Gastrocnemius medialis (tissue), 4 donors: ENCODE measurements around the gene WSCD2. TPM values are rescaled to one million over a fixed set of nuclear protein-coding genes. Genes with fewer than 3 reads are reported as not detected.

ENCODE experiments used
- ATAC-seq, 2 donors: fragments of 150-250 bp; one replicate each; pipeline ENCODE4 v1.9.1; 2016
- DNase-seq, 2 donors: peaks; one replicate each; pipeline ENCODE4 v3.0.0-alpha.2; 2019
- H3K27ac ChIP-seq, 4 donors: fragments of 200-600 bp; sonication (generic); 1 replicate in 1 of 4; 2 replicates in 3 of 4; pipeline ENCODE4 v1.5.1; 2016 to 2018; ENCODE audit warnings: mild to moderate bottlenecking in 2 of 4, moderate library complexity in 1 of 4
- H3K27me3 ChIP-seq, 3 donors: fragments of 200-600 bp; sonication (generic) in 2 of 3; 1 replicate in 1 of 3; 2 replicates in 2 of 3; pipeline versions ENCODE4 v1.5.1 to v1.6.0; 2016 to 2019; ENCODE audit warnings: mild to moderate bottlenecking in 1 of 3, moderate library complexity in 1 of 3
- H3K36me3 ChIP-seq, 2 donors: fragments of 200-600 bp; sonication (generic) in 1 of 2; one replicate each; pipeline ENCODE4 v1.5.1; 2017 to 2018
- H3K4me1 ChIP-seq, 2 donors: fragments of 200-600 bp; sonication (generic) in 1 of 2; one replicate each; pipeline ENCODE4 v1.5.1; 2016 to 2017; ENCODE audit warnings: mild to moderate bottlenecking in 2 of 2
- H3K4me3 ChIP-seq, 4 donors: fragments of 200-600 bp; sonication (generic) in 3 of 4; 1 replicate in 1 of 4; 2 replicates in 3 of 4; pipeline ENCODE4 v1.5.1; 2016 to 2019; ENCODE audit warnings: mild to moderate bottlenecking in 2 of 4
- H3K9me3 ChIP-seq, 3 donors: fragments of 200-600 bp; sonication (generic) in 2 of 3; 1 replicate in 1 of 3; 2 replicates in 2 of 3; pipeline ENCODE4 v1.5.1; 2016 to 2019
- CTCF ChIP-seq, 5 experiments: fragments of 450-650 bp in 3 of 5; fragments of 200-600 bp in 2 of 5; sonication (generic) in 2 of 5; IDR thresholded peaks in 4 of 5; conservative IDR thresholded peaks in 1 of 5; 1 replicate in 4 of 5; 2 replicates in 1 of 5; pipeline ENCODE4 v1.5.1; 2016 to 2019; ENCODE audit warnings: antibody characterized with exemption in 5 of 5, mild to moderate bottlenecking in 3 of 5, moderate library complexity in 3 of 5
- POLR2A ChIP-seq, 2 donors: fragments of 450-650 bp; IDR thresholded peaks; one replicate each; pipeline ENCODE4 v1.6.1; 2017; ENCODE audit warnings: antibody characterized with exemption in 2 of 2, mild to moderate bottlenecking in 2 of 2, moderate library complexity in 2 of 2
- in situ Hi-C, 4 donors: fragments of 200-750 bp; cut with MboI; loops; one replicate each; pipeline versions ENCODE4 v1.15.0 to v1.8.0; 2017; ENCODE audit warnings: low sequenced_read_pairs in 4 of 4
- intact Hi-C: fragments of 100-400 bp; cut with DNase I; formaldehyde crosslinking; loops from one replicate; pipeline ENCODE4 v1.15.1; 2023; ENCODE audit warnings: low total_unique reads
- total RNA-seq, 4 donors: library from RNA; depleted of rRNA; stranded (reverse); fragments of >200 nt; gene quantifications; one replicate each; pipeline versions ENCODE4 v1.1.0 to v1.2.3, GENCODE V29; 2016

The WSCD2 gene
- total RNA-seq, 4 donors from 2014 or later, result 0.10 TPM; not detected in 3

GRCh38 chr12:108237272-108237671 is 108.2 kb downstream of the WSCD2 start:
- intact Hi-C loops (no loop called here), in situ Hi-C loops (loop anchor here in 2 of 4 donors (25.0 kb wide), 1 partner anchor 225 kb away; no protein-coding TSS in a partner anchor)
- H3K27ac ChIP-seq, result no peak overlapping the region
- H3K27me3 ChIP-seq, result peaks cover 0 to 4% (median 0%) of the 10 kb centered on the region in 3 donors
- DNase-seq (no peak), ATAC-seq (no peak)
- H3K9me3 ChIP-seq, result no peaks in the 10 kb centered on the region
- no peak for TF ChIP-seq CTCF (IDR thresholded peaks at IDR 0.05 in 4 of 5, conservative IDR thresholded peaks at IDR 0.05 in 1 of 5)
- no peak for TF ChIP-seq POLR2A (IDR thresholded peaks at IDR 0.05)
- H3K4me1 ChIP-seq, result no peaks in the 10 kb centered on the region
- H3K4me3 ChIP-seq, result no peak overlapping the region
- no peaks in the 10 kb centered on the region for H3K36me3 ChIP-seq

- H3K36me3 ChIP-seq, result no peaks in the 10 kb centered on the region
- in situ Hi-C loops, result loop anchor here in 2 of 4 donors (25.0 kb wide), 1 partner anchor 224 kb away; no protein-coding TSS in a partner anchor
- ATAC-seq, result no peak
- no peak for TF ChIP-seq POLR2A (IDR thresholded peaks at IDR 0.05)
- no peak overlapping the region for H3K27ac ChIP-seq
- H3K4me1 ChIP-seq, result no peaks in the 10 kb centered on the region
- no peaks in the 10 kb centered on the region for H3K9me3 ChIP-seq
- H3K4me3 ChIP-seq, result no peak overlapping the region
- H3K27me3 ChIP-seq, result peaks cover 0 to 4% (median 0%) of the 10 kb centered on the region in 3 donors
- DNase-seq, result no peak
- intact Hi-C loops, result no loop called here
These were observed 109.4 kb downstream of the WSCD2 start for GRCh38 chr12:108238474-108238873.

- Histone ChIP-seq H3K27me3 (peaks cover 0 to 4% (median 0%) of the 10 kb centered on the region in 3 donors), H3K36me3 (no peaks in the 10 kb centered on the region), H3K27ac (no peak overlapping the region), H3K4me1 (no peaks in the 10 kb centered on the region), H3K9me3 (no peaks in the 10 kb centered on the region), H3K4me3 (no peak overlapping the region)
- in situ Hi-C loops, result loop anchor here in 2 of 4 donors (25.0 kb wide), 1 partner anchor 223 kb away; no protein-coding TSS in a partner anchor
- intact Hi-C loops, result no loop called here
- DNase-seq, result no peak
- TF ChIP-seq CTCF (IDR thresholded peaks at IDR 0.05 in 4 of 5, conservative IDR thresholded peaks at IDR 0.05 in 1 of 5) (no peak), POLR2A (IDR thresholded peaks at IDR 0.05) (no peak)
- no peak for ATAC-seq
These were observed 110.3 kb downstream of the WSCD2 start for GRCh38 chr12:108239378-108239777.

GRCh38 chr12:108240027-108240785 is 111.1 kb downstream of the WSCD2 start:
- DNase-seq (no peak), ATAC-seq (no peak)
- Histone ChIP-seq H3K4me1 (no peaks in the 10 kb centered on the region), H3K27ac (no peak overlapping the region), H3K27me3 (peaks cover 0 to 4% (median 0%) of the 10 kb centered on the region in 3 donors), H3K9me3 (no peaks in the 10 kb centered on the region), H3K4me3 (no peak overlapping the region), H3K36me3 (no peaks in the 10 kb centered on the region)
- TF ChIP-seq CTCF (IDR thresholded peaks at IDR 0.05 in 4 of 5, conservative IDR thresholded peaks at IDR 0.05 in 1 of 5) (no peak), POLR2A (IDR thresholded peaks at IDR 0.05) (no peak)
- intact Hi-C loops, result no loop called here
- in situ Hi-C loops, result loop anchor here in 2 of 4 donors (25.0 kb wide), 1 partner anchor 222 kb away; no protein-coding TSS in a partner anchor

GRCh38 chr12:108240928-108241327 is 111.8 kb downstream of the WSCD2 start:
- no peaks in the 10 kb centered on the region for H3K9me3 ChIP-seq
- H3K27ac ChIP-seq, result no peak overlapping the region
- no peaks in the 10 kb centered on the region for H3K4me1 ChIP-seq
- ATAC-seq, result no peak
- no peak overlapping the region for H3K4me3 ChIP-seq
- no peaks in the 10 kb centered on the region for H3K36me3 ChIP-seq
- intact Hi-C loops, result no loop called here
- in situ Hi-C loops, result loop anchor here in 2 of 4 donors (25.0 kb wide), 1 partner anchor 221 kb away; no protein-coding TSS in a partner anchor
- DNase-seq, result no peak
- peaks cover 0 to 4% (median 0%) of the 10 kb centered on the region in 3 donors for H3K27me3 ChIP-seq
- TF ChIP-seq POLR2A (IDR thresholded peaks at IDR 0.05), result no peak
- TF ChIP-seq CTCF (IDR thresholded peaks at IDR 0.05 in 4 of 5, conservative IDR thresholded peaks at IDR 0.05 in 1 of 5), result no peak
